Myocyte (in vitro differentiated cells): ENCODE data around the gene GUCY2D. TPM values are rescaled to one million over a fixed set of nuclear protein-coding genes. Genes with fewer than 3 reads are reported as not detected.

Source experiments
- DNase-seq: peaks from one replicate; pipeline ENCODE4 v3.0.0-alpha.2; 2012; ENCODE audit warnings: low read depth
- total RNA-seq: library from RNA; depleted of rRNA; stranded (reverse); fragments of >200 nt; gene quantifications from 2 replicates; pipeline ENCODE4 v1.2.3, GENCODE V29; 2014

Gene GUCY2D
- total RNA-seq, 1 donor from 2014 or later: not detected

GRCh38 chr17:7989781-7990655 is 12.4 kb upstream of the GUCY2D start:
- DNase-seq: peak; percentile 76

- peak; percentile 85 for DNase-seq
Measured at GRCh38 chr17:7992516-7992915, 9.9 kb upstream of the GUCY2D start.

- no peak for DNase-seq
Measured at GRCh38 chr17:7992924-7993323, 9.5 kb upstream of the GUCY2D start.

GRCh38 chr17:7993972-7994589 is 8.3 kb upstream of the GUCY2D start:
- no peak for DNase-seq

- DNase-seq: no peak
Measured at GRCh38 chr17:7995724-7996123, 6.7 kb upstream of the GUCY2D start.

GRCh38 chr17:7997186-7997585 is 5.2 kb upstream of the GUCY2D start:
- peak; percentile 71 for DNase-seq

GRCh38 chr17:8002721-8003593 is 542 bp downstream of the GUCY2D start:
- no peak for DNase-seq

- DNase-seq: no peak
Measured at GRCh38 chr17:8003594-8004181, 1.3 kb downstream of the GUCY2D start.

GRCh38 chr17:8004899-8005298 is 2.5 kb downstream of the GUCY2D start:
- DNase-seq: no peak

- DNase-seq: no peak
Measured at GRCh38 chr17:8005357-8005756, 2.9 kb downstream of the GUCY2D start.

- DNase-seq: no peak
Measured at GRCh38 chr17:8005967-8006730, 3.7 kb downstream of the GUCY2D start.

- no peak for DNase-seq
Measured at GRCh38 chr17:8006836-8007680, 4.6 kb downstream of the GUCY2D start.

- no peak for DNase-seq
Measured at GRCh38 chr17:8007836-8008235, 5.4 kb downstream of the GUCY2D start.

- no peak for DNase-seq
Measured at GRCh38 chr17:8012045-8012580, 9.7 kb downstream of the GUCY2D start.

- no peak for DNase-seq
Measured at GRCh38 chr17:8012996-8013640, 10.7 kb downstream of the GUCY2D start.

- no peak for DNase-seq
Measured at GRCh38 chr17:8013731-8014557, 11.5 kb downstream of the GUCY2D start.

GRCh38 chr17:8014558-8014850 is 12.1 kb downstream of the GUCY2D start:
- no peak for DNase-seq
